ENCODE measurements around the gene RBM42.
"Not testable (repeated sequence)": the region's sequence is repeated elsewhere in the genome, so short reads cannot be mapped to it uniquely, and the experiment has no call there.

Gene RBM42

DNA sequence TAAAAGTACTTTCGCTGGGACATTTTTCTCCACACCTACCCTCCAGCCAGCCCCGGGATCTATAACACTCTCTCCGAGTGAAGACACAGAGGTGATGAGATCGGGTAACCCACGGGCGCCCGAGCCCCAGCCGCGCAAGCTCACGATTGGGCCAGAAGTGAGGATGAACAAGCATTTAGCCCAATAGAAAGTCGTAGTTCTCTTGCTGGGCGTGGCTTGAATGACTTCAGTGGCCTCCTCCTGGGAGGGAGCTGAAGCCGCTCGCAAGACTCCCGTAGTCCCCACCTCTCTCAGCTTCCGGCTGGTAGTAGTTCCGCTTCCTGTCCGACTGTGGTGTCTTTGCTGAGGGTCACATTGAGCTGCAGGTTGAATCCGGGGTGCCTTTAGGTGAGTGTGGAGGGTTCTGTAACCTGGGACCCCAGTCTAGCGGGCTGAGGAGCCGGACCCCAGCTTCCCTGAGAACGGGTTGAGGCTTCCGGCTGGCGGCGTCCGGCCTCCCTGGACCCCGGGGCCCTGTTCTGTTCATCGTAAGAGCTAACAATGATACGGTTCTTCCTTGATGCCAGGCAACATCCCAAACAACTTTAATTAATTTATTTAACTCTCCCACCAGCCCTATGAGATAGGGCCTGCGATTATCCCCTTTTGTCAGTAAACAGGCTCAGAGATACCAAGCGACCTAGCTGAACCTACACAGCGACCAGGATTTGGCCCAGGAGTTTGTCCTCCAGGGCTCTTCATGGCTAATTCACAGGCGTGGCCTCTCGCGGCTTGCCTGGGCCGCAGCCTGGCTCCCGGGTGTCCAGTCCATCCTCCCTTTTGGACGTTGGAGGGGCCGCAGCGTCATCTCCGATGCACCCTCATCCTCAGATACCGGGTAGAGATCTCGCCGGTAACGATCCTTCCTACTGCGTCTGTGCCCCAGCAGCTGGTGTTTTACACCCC lies 19.5 kb downstream of the RBM42 start, which contains the start of gene COX6B1:
Gene COX6B1, plus strand, starts transcription at position 307 of the 945 bp plus-strand sequence. CDS start 2,921 bp downstream, outside the sequence.
- peaks cover 14% of the 10 kb centered on the region for H4K20me1 ChIP-seq (ENCODE audit: insufficient read depth, low read length, poor library complexity, severe bottlenecking)
- H3K4me1 ChIP-seq (ENCODE audit: insufficient read depth, low read length, poor library complexity, severe bottlenecking) = peaks cover 42% of the 10 kb centered on the region
- no peaks in the 10 kb centered on the region for H3K27me3 ChIP-seq (ENCODE audit: insufficient read depth, low read length, poor library complexity, severe bottlenecking)

DNA sequence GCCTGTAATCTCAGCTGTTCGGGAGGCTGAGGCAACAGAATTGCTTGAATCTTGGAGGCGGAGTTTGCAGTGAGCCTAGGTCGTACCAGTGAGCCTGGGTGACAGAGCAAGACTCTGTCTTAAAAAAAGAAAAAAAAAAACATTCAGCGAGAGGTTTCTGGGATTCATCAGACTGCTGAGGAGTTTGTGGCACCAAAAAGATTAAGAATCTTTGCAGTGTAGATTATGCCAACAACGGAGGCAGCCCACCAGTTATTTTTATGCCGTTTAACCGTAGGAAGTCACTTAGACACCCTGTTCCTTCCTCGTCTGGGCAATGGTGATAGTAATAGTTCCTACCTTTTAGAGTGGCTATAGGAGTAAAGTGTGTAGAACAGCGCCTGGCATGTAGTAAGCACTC lies 21.7 kb downstream of the RBM42 start:
- peak overlapping the region; percentile 24 for H3K4me3 ChIP-seq (ENCODE audit: low read length, poor library complexity, severe bottlenecking)
- TF ChIP-seq EZH2phosphoT487 (IDR thresholded peaks at IDR 0.05; ENCODE audit: borderline replicate concordance) = no peak
- no peak for TF ChIP-seq CTCF (conservative IDR thresholded peaks at IDR 0.05; ENCODE audit: low read length)
- H3F3A ChIP-seq (ENCODE audit: low read depth) = no peaks in the 10 kb centered on the region
- H3K9me3 ChIP-seq (ENCODE audit: insufficient read depth, low read depth, low read length) = no peaks in the 10 kb centered on the region
- H3K27me3 ChIP-seq (ENCODE audit: insufficient read depth, low read length, poor library complexity, severe bottlenecking) = no peaks in the 10 kb centered on the region
- H3K4me1 ChIP-seq (ENCODE audit: insufficient read depth, low read length, poor library complexity, severe bottlenecking) = peaks cover 25% of the 10 kb centered on the region
- H3K9ac ChIP-seq (ENCODE audit: low read depth, low read length, poor library complexity, severe bottlenecking) = no peak overlapping the region
- H3K36me3 ChIP-seq (ENCODE audit: insufficient read depth, low read length) = peaks cover 15% of the 10 kb centered on the region; the same call in 1 of the 2 replicates
- peak overlapping the region; percentile 96 for H3K4me2 ChIP-seq (ENCODE audit: low read depth, low read length, poor library complexity, severe bottlenecking)
- H4K20me1 ChIP-seq (ENCODE audit: insufficient read depth, low read length, poor library complexity, severe bottlenecking) = peaks cover 14% of the 10 kb centered on the region
- peaks cover 36% of the 10 kb centered on the region for H3K79me2 ChIP-seq (ENCODE audit: insufficient read depth, low read length)
- no peaks in the 10 kb centered on the region for H3K9me2 ChIP-seq (replicated peaks; ENCODE audit: low read depth, low read length)
- no peak overlapping the region for H2AFZ ChIP-seq (ENCODE audit: low read length)

More for the DNA sequence above, 19.5 kb downstream of the RBM42 start, which contains the start of gene COX6B1:
- H3K36me3 ChIP-seq (ENCODE audit: insufficient read depth, low read length) = no peaks in the 10 kb centered on the region
- H3K79me2 ChIP-seq (ENCODE audit: insufficient read depth, low read length) = peaks cover 36% of the 10 kb centered on the region
- H3K4me3 ChIP-seq (ENCODE audit: low read length, poor library complexity, severe bottlenecking) = peak within 1 kb of the TSS; percentile 94
- H3K9me3 ChIP-seq (ENCODE audit: insufficient read depth, low read depth, low read length) = no peaks in the 10 kb centered on the region
- no peaks in the 10 kb centered on the region for H3K9me2 ChIP-seq (replicated peaks; ENCODE audit: low read depth, low read length)
- H3K4me2 ChIP-seq (ENCODE audit: low read depth, low read length, poor library complexity, severe bottlenecking) = peak within 1 kb of the TSS; percentile 96
- peak within 1 kb of the TSS; percentile 91 for H3K9ac ChIP-seq (ENCODE audit: low read depth, low read length, poor library complexity, severe bottlenecking)
- H2AFZ ChIP-seq (ENCODE audit: low read length) = peak within 1 kb of the TSS; percentile 72
- TF ChIP-seq EZH2phosphoT487 (IDR thresholded peaks at IDR 0.05; ENCODE audit: borderline replicate concordance) (no peak), CTCF (conservative IDR thresholded peaks at IDR 0.05; ENCODE audit: low read length) (no peak)
- H3F3A ChIP-seq (ENCODE audit: low read depth) = 0 out of 2 replicates have a peak, but pooled peaks cover 2% of the 10 kb centered on the region

- H3K9me3 ChIP-seq (ENCODE audit: insufficient read depth, low read depth, low read length); H3K9ac ChIP-seq (ENCODE audit: low read depth, low read length, poor library complexity, severe bottlenecking); H3K4me3 ChIP-seq (ENCODE audit: low read length, poor library complexity, severe bottlenecking); H4K20me1 ChIP-seq (ENCODE audit: insufficient read depth, low read length, poor library complexity, severe bottlenecking); H3K27me3 ChIP-seq (ENCODE audit: insufficient read depth, low read length, poor library complexity, severe bottlenecking); H3F3A ChIP-seq (ENCODE audit: low read depth); H2AFZ ChIP-seq (ENCODE audit: low read length); H3K4me2 ChIP-seq (ENCODE audit: low read depth, low read length, poor library complexity, severe bottlenecking); H3K9me2 ChIP-seq (replicated peaks; ENCODE audit: low read depth, low read length): not testable (repeated sequence)
- Histone ChIP-seq H3K79me2 (ENCODE audit: insufficient read depth, low read length) (peaks cover 19% of the 10 kb centered on the region; the same call in 1 of the 2 replicates), H3K4me1 (ENCODE audit: insufficient read depth, low read length, poor library complexity, severe bottlenecking) (peaks cover 13% of the 10 kb centered on the region), H3K36me3 (ENCODE audit: insufficient read depth, low read length) (peaks cover 37% of the 10 kb centered on the region; the same call in 1 of the 2 replicates)
Observed at GRCh38 chr19:35654828-35655227, 26.0 kb downstream of the RBM42 start.

Data from Loucy (cell line).